Astrocyte (in vitro differentiated cells and primary cell): ENCODE measurements around the gene EME1. TPM values are rescaled to one million over a fixed set of nuclear protein-coding genes. Genes with fewer than 3 reads are reported as not detected.

Experiments
- DNase-seq: peaks from one replicate; pipeline ENCODE4 v3.0.0-alpha.2; 2010; ENCODE audit warnings: low read depth
- FAIRE-seq: peaks from 2 replicates; lab custom pipeline; 2011; peaks lifted over from hg19 to GRCh38; lab: Jason Lieb, UNC
- H2AFZ ChIP-seq: 2 replicates; pipeline ENCODE4 v1.6.0; 2012; ENCODE audit warnings: low read depth, low read length, inconsistent platforms
- H3K27ac ChIP-seq: 2 replicates; pipeline ENCODE4 v1.5.1; 2011; ENCODE audit warnings: low read depth, low read length, inconsistent platforms
- H3K27me3 ChIP-seq: 2 replicates; pipeline ENCODE4 v1.6.0; 2011; ENCODE audit warnings: low read length, inconsistent platforms; ENCODE audit not compliant: insufficient read depth
- H3K36me3 ChIP-seq: 2 replicates; pipeline ENCODE4 v1.5.1; 2011; ENCODE audit warnings: low read length, inconsistent platforms; ENCODE audit not compliant: insufficient read depth
- H3K4me1 ChIP-seq: 2 replicates; pipeline ENCODE4 v1.5.1; 2011; ENCODE audit warnings: low read length, inconsistent platforms; ENCODE audit not compliant: insufficient read depth
- H3K4me2 ChIP-seq: 2 replicates; pipeline ENCODE4 v1.6.0; 2012; ENCODE audit warnings: low read length, inconsistent platforms
- H3K4me3 ChIP-seq: 2 replicates; pipeline ENCODE4 v1.5.1; 2011; ENCODE audit warnings: low read depth, mild to moderate bottlenecking, low read length, inconsistent platforms; ENCODE audit not compliant: insufficient read depth
- H3K79me2 ChIP-seq: 2 replicates; pipeline ENCODE4 v1.6.0; 2012; ENCODE audit warnings: mild to moderate bottlenecking, low read length, inconsistent platforms; ENCODE audit not compliant: insufficient read depth
- H3K9ac ChIP-seq: 2 replicates; pipeline ENCODE4 v1.6.0; 2012; ENCODE audit warnings: mild to moderate bottlenecking, low read length, inconsistent platforms
- H3K9me3 ChIP-seq: 2 replicates; pipeline ENCODE4 v1.5.1; 2012; ENCODE audit warnings: low read depth, mild to moderate bottlenecking, low read length, inconsistent platforms; ENCODE audit not compliant: insufficient read depth
- H4K20me1 ChIP-seq: 2 replicates; pipeline ENCODE4 v1.6.0; 2012; ENCODE audit warnings: low read length, inconsistent platforms; ENCODE audit not compliant: insufficient read depth
- H3K27ac Mint-ChIP-seq: one replicate; pipeline ENCODE4 v1.8.0; 2021; ENCODE audit warnings: mild to moderate bottlenecking, mixed read lengths; ENCODE audit not compliant: unreplicated experiment
- H3K27me3 Mint-ChIP-seq: one replicate; pipeline ENCODE4 v1.8.0; 2021; ENCODE audit warnings: low read depth, mixed read lengths; ENCODE audit not compliant: unreplicated experiment
- H3K36me3 Mint-ChIP-seq: one replicate; pipeline ENCODE4 v1.8.0; 2021; ENCODE audit warnings: low read depth, mixed read lengths; ENCODE audit not compliant: unreplicated experiment
- H3K4me1 Mint-ChIP-seq: one replicate; pipeline ENCODE4 v1.8.0; 2021; ENCODE audit warnings: low read depth, mixed read lengths; ENCODE audit not compliant: unreplicated experiment
- H3K4me3 Mint-ChIP-seq: one replicate; pipeline ENCODE4 v1.8.0; 2021; ENCODE audit warnings: mild to moderate bottlenecking, moderate library complexity, mixed read lengths; ENCODE audit not compliant: unreplicated experiment
- H3K9me3 Mint-ChIP-seq: one replicate; pipeline ENCODE4 v1.8.0; 2021; ENCODE audit warnings: mild to moderate bottlenecking, mixed read lengths; ENCODE audit not compliant: unreplicated experiment
- CTCF ChIP-seq: IDR thresholded peaks from 2 replicates; pipeline ENCODE4 v1.5.1; 2011; ENCODE audit warnings: low read depth, mild to moderate bottlenecking, inconsistent platforms, low read length, moderate library complexity; ENCODE audit not compliant: insufficient read depth
- EZH2 ChIP-seq: IDR thresholded peaks from 2 replicates; pipeline ENCODE4 v1.6.1; 2012; ENCODE audit warnings: mild to moderate bottlenecking, low read length, inconsistent platforms; ENCODE audit not compliant: insufficient read depth
- total RNA-seq: library from RNA; stranded (reverse); gene quantifications from 2 replicates; pipeline ENCODE4 v1.2.1, GENCODE V29; 2021

The EME1 gene
- total RNA-seq, 1 donor from 2014 or later, result 3.1 TPM

- H3K36me3 Mint-ChIP-seq, result peaks cover 9% of the 10 kb centered on the region
- H3K27ac Mint-ChIP-seq, result peak overlapping the region; percentile 43
- Histone ChIP-seq H3K4me2 (peak overlapping the region; percentile 89), H3K27ac (no peak overlapping the region), H3K27me3 (peaks cover 2% of the 10 kb centered on the region), H2AFZ (no peak overlapping the region), H3K4me3 (no peak overlapping the region), H4K20me1 (peaks cover 44% of the 10 kb centered on the region), H3K9me3 (no peaks in the 10 kb centered on the region), H3K79me2 (peaks cover 43% of the 10 kb centered on the region), H3K9ac (peak overlapping the region; percentile 89), H3K4me1 (peaks cover 27% of the 10 kb centered on the region), H3K36me3 (no peaks in the 10 kb centered on the region)
- peak overlapping the region; percentile 94 for H3K4me3 Mint-ChIP-seq
- no peaks in the 10 kb centered on the region for H3K9me3 Mint-ChIP-seq
- peaks cover 18% of the 10 kb centered on the region for H3K4me1 Mint-ChIP-seq
- H3K27me3 Mint-ChIP-seq, result no peaks in the 10 kb centered on the region
- DNase-seq (no peak), FAIRE-seq (no peak)
- no peak for TF ChIP-seq CTCF
- TF ChIP-seq EZH2, result no peak
Observed at GRCh38 chr17:50347894-50348291, 25.1 kb upstream of the EME1 start.

- Histone ChIP-seq H3K36me3 (no peaks in the 10 kb centered on the region), H2AFZ (no peak overlapping the region), H3K27me3 (peaks cover 2% of the 10 kb centered on the region), H3K4me1 (peaks cover 27% of the 10 kb centered on the region), H3K9me3 (no peaks in the 10 kb centered on the region), H3K9ac (peak overlapping the region; percentile 13), H3K4me2 (peak overlapping the region; percentile 89), H3K4me3 (no peak overlapping the region), H3K79me2 (peaks cover 43% of the 10 kb centered on the region), H4K20me1 (peaks cover 51% of the 10 kb centered on the region), H3K27ac (peak overlapping the region; percentile 13)
- Mint-ChIP-seq H3K36me3 (peaks cover 15% of the 10 kb centered on the region), H3K9me3 (no peaks in the 10 kb centered on the region), H3K27me3 (no peaks in the 10 kb centered on the region), H3K27ac (no peak overlapping the region), H3K4me1 (peaks cover 18% of the 10 kb centered on the region), H3K4me3 (peak overlapping the region; percentile 94)
- no peak for TF ChIP-seq CTCF
- TF ChIP-seq EZH2, result no peak
- DNase-seq (peak; percentile 48), FAIRE-seq (no peak)
Observed at GRCh38 chr17:50348522-50349242, 24.3 kb upstream of the EME1 start.

- H3K27me3 ChIP-seq, result peaks cover 2% of the 10 kb centered on the region
- H3K9me3 ChIP-seq, result no peaks in the 10 kb centered on the region
- H3K4me2 ChIP-seq, result peak overlapping the region; percentile 89
- Mint-ChIP-seq H3K27ac (no peak overlapping the region), H3K4me1 (peaks cover 18% of the 10 kb centered on the region), H3K36me3 (peaks cover 16% of the 10 kb centered on the region), H3K27me3 (no peaks in the 10 kb centered on the region), H3K9me3 (no peaks in the 10 kb centered on the region), H3K4me3 (peak overlapping the region; percentile 64)
- H2AFZ ChIP-seq, result no peak overlapping the region
- H3K9ac ChIP-seq, result peak overlapping the region; percentile 13
- H3K4me3 ChIP-seq, result no peak overlapping the region
- H3K27ac ChIP-seq, result no peak overlapping the region
- peaks cover 52% of the 10 kb centered on the region for H4K20me1 ChIP-seq
- no peak for TF ChIP-seq CTCF
- no peak for TF ChIP-seq EZH2
- no peaks in the 10 kb centered on the region for H3K36me3 ChIP-seq
- DNase-seq (no peak), FAIRE-seq (no peak)
- peaks cover 27% of the 10 kb centered on the region for H3K4me1 ChIP-seq
- H3K79me2 ChIP-seq, result peaks cover 43% of the 10 kb centered on the region
Observed at GRCh38 chr17:50349243-50349600, 23.8 kb upstream of the EME1 start.
